Progenitor cell of endocrine pancreas (in vitro differentiated cells): ENCODE results near the gene SFTA2. TPM values are rescaled to one million over a fixed set of nuclear protein-coding genes. Genes with fewer than 3 reads are reported as not detected.

ENCODE experiments used
- DNase-seq: peaks from one replicate; pipeline ENCODE4 v3.0.0; 2021; ENCODE audit warnings: low spot score; ENCODE audit not compliant: unreplicated experiment
- H3K27ac Mint-ChIP-seq: 2 replicates; pipeline ENCODE4 v1.8.0; 2021; ENCODE audit warnings: mild to moderate bottlenecking, moderate library complexity, mixed read lengths
- H3K27me3 Mint-ChIP-seq: 2 replicates; pipeline ENCODE4 v1.8.0; 2021; ENCODE audit warnings: mixed read lengths
- H3K36me3 Mint-ChIP-seq: 2 replicates; pipeline ENCODE4 v1.8.0; 2022; ENCODE audit warnings: mixed read lengths; ENCODE audit not compliant: insufficient read depth
- H3K4me1 Mint-ChIP-seq: 2 replicates; pipeline ENCODE4 v1.8.0; 2021; ENCODE audit warnings: low read depth, mixed read lengths
- H3K4me3 Mint-ChIP-seq: 2 replicates; pipeline ENCODE4 v1.8.0; 2021; ENCODE audit warnings: low read depth, mild to moderate bottlenecking, moderate library complexity, mixed read lengths
- H3K9me3 Mint-ChIP-seq: 2 replicates; pipeline ENCODE4 v1.8.0; 2021; ENCODE audit warnings: low read depth, mixed read lengths
- total RNA-seq: library from RNA; stranded (reverse); gene quantifications from 2 replicates; pipeline ENCODE4 v1.2.1, GENCODE V29; 2021
- TF ChIP-seq, protein P1 (sequence below): fragments of 200-600 bp; sonication (generic); IDR thresholded peaks from one replicate; pipeline ENCODE4 v1.5.0; 2021; ENCODE audit warnings: antibody characterized with exemption, mild to moderate bottlenecking; ENCODE audit not compliant: unreplicated experiment

Gene SFTA2
- total RNA-seq, 1 donor from 2014 or later = 2.6 TPM

- no peak for DNase-seq
- peaks cover 26% of the 10 kb centered on the region for H3K36me3 Mint-ChIP-seq
- H3K27me3 Mint-ChIP-seq = no peaks in the 10 kb centered on the region
- no peak overlapping the region for H3K4me3 Mint-ChIP-seq
- H3K4me1 Mint-ChIP-seq = no peaks in the 10 kb centered on the region
- H3K9me3 Mint-ChIP-seq = no peaks in the 10 kb centered on the region
- TF ChIP-seq, protein P1, sequence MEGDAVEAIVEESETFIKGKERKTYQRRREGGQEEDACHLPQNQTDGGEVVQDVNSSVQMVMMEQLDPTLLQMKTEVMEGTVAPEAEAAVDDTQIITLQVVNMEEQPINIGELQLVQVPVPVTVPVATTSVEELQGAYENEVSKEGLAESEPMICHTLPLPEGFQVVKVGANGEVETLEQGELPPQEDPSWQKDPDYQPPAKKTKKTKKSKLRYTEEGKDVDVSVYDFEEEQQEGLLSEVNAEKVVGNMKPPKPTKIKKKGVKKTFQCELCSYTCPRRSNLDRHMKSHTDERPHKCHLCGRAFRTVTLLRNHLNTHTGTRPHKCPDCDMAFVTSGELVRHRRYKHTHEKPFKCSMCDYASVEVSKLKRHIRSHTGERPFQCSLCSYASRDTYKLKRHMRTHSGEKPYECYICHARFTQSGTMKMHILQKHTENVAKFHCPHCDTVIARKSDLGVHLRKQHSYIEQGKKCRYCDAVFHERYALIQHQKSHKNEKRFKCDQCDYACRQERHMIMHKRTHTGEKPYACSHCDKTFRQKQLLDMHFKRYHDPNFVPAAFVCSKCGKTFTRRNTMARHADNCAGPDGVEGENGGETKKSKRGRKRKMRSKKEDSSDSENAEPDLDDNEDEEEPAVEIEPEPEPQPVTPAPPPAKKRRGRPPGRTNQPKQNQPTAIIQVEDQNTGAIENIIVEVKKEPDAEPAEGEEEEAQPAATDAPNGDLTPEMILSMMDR = no peak
- H3K27ac Mint-ChIP-seq = peak overlapping the region; percentile 43
Measured at GRCh38 chr6:30895343-30895742, 36.6 kb downstream of the SFTA2 start.

DNA sequence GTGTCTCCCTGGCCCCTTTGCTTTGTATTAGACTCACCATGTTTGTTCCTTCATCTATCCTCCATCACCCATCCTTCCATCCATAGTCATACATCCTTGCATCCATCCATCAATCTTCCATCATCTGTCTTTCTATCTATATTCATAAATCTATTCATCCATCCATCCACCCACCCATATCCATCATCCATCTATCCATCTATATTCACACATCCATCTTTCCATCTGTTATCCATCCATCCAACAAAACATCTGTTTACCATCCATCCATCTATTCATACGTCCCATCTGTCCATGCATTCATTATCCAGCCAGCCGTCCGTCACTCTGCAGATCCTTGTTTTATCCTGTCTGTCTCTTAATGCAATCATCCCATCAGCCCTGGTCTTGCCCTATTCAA, 37.0 kb downstream of the SFTA2 start:
- Mint-ChIP-seq H3K27ac (no peak overlapping the region), H3K36me3 (peaks cover 27% of the 10 kb centered on the region), H3K9me3 (no peaks in the 10 kb centered on the region), H3K4me1 (no peaks in the 10 kb centered on the region), H3K27me3 (no peaks in the 10 kb centered on the region), H3K4me3 (no peak overlapping the region)
- no peak for DNase-seq
- TF ChIP-seq, protein P1 = no peak

- H3K27me3 Mint-ChIP-seq = no peaks in the 10 kb centered on the region
- H3K27ac Mint-ChIP-seq = no peak overlapping the region
- H3K36me3 Mint-ChIP-seq = peaks cover 30% of the 10 kb centered on the region
- no peaks in the 10 kb centered on the region for H3K4me1 Mint-ChIP-seq
- TF ChIP-seq, protein P1 = no peak
- no peaks in the 10 kb centered on the region for H3K9me3 Mint-ChIP-seq
- DNase-seq = no peak
- no peak overlapping the region for H3K4me3 Mint-ChIP-seq
Measured at GRCh38 chr6:30894381-30894780, 37.6 kb downstream of the SFTA2 start.

GRCh38 chr6:30893666-30894065, 38.3 kb downstream of the SFTA2 start:
- Mint-ChIP-seq H3K9me3 (no peaks in the 10 kb centered on the region), H3K27ac (no peak overlapping the region), H3K27me3 (no peaks in the 10 kb centered on the region), H3K4me1 (no peaks in the 10 kb centered on the region), H3K4me3 (no peak overlapping the region), H3K36me3 (peaks cover 28% of the 10 kb centered on the region)
- TF ChIP-seq, protein P1 = no peak
- no peak for DNase-seq

- Mint-ChIP-seq H3K27ac (no peak overlapping the region), H3K4me1 (no peaks in the 10 kb centered on the region), H3K9me3 (no peaks in the 10 kb centered on the region), H3K36me3 (peaks cover 25% of the 10 kb centered on the region), H3K4me3 (no peak overlapping the region), H3K27me3 (no peaks in the 10 kb centered on the region)
- no peak for DNase-seq
- TF ChIP-seq, protein P1 = peak; percentile 42
Measured at GRCh38 chr6:30893001-30893591, 38.9 kb downstream of the SFTA2 start.
